Hepatocyte (in vitro differentiated cells): ENCODE measurements around the gene COL4A2.

Source experiments
- EZH2 ChIP-seq: fragments of 200-600 bp; sonication (generic); IDR thresholded peaks from 2 replicates; pipeline ENCODE4 v1.6.1; 2016; ENCODE audit warnings: antibody characterized with exemption, mild to moderate bottlenecking, borderline replicate concordance
- TF ChIP-seq, protein P1 (sequence below): fragments of 200-600 bp; sonication (generic); IDR thresholded peaks from 2 replicates; pipeline ENCODE4 v1.5.1; 2016; ENCODE audit warnings: antibody characterized with exemption, mild to moderate bottlenecking; ENCODE audit not compliant: poor library complexity

DNA sequence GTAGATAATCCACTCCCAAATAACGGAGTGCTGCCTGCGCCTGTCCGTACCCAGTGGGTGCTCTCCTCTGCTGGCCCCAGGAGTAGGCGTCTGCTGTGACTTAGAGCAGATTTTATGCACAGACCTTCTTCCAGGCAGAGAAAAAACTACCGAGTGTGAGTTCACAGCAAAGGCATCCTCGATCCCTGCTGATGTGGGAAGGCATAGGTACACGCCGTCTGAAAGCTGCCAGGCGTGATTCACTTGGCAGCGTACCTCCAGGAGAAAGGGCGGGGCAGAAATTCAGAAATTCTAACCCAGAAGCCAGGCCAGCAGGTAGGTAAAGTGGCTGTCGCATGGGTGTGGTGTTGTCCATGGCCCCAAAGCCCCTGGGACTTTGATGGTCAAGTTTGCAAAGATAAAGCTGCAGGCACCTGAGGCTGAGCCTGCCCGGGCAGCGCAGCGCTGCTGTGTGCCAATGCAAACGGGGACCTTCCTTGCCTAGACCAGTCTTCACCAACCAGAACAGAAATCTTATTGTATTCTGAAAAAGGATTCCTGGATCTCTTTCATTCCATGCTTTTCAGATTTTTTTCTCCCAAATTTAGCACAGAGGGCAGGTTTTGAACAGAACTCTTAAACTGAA lies 36.3 kb downstream of the COL4A2 start:
- TF ChIP-seq, protein P1, sequence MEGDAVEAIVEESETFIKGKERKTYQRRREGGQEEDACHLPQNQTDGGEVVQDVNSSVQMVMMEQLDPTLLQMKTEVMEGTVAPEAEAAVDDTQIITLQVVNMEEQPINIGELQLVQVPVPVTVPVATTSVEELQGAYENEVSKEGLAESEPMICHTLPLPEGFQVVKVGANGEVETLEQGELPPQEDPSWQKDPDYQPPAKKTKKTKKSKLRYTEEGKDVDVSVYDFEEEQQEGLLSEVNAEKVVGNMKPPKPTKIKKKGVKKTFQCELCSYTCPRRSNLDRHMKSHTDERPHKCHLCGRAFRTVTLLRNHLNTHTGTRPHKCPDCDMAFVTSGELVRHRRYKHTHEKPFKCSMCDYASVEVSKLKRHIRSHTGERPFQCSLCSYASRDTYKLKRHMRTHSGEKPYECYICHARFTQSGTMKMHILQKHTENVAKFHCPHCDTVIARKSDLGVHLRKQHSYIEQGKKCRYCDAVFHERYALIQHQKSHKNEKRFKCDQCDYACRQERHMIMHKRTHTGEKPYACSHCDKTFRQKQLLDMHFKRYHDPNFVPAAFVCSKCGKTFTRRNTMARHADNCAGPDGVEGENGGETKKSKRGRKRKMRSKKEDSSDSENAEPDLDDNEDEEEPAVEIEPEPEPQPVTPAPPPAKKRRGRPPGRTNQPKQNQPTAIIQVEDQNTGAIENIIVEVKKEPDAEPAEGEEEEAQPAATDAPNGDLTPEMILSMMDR = no peak
- TF ChIP-seq EZH2 = no peak
